Stimulated activated effector memory CD8-positive, alpha-beta T cell treated with anti-CD3 and anti-CD28 coated beads, Interleukin-12 subunit alpha, Interleukin-12 subunit beta, amount 100 ng/mL, for 72 hours (primary cell): ENCODE results near the gene UGGT2.
"Not testable (repeated sequence)": the region's sequence is repeated elsewhere in the genome, so short reads cannot be mapped to it uniquely, and the experiment has no call there.

ENCODE experiments used
- ATAC-seq: fragments of 150-1000 bp; cut with Tn5 transposase; 2 replicates; pipeline ENCODE4 v1.10.0; 2021
- DNase-seq, 2 donors: peaks; one replicate each; pipeline ENCODE4 v3.0.0; 2021 to 2022; ENCODE audit warnings: low spot score in 2 of 2
- H3K27ac Mint-ChIP-seq: one replicate; pipeline ENCODE4 v1.8.0; 2022; ENCODE audit warnings: mild to moderate bottlenecking, mixed read lengths
- H3K36me3 Mint-ChIP-seq: one replicate; pipeline ENCODE4 v1.8.0; 2022; ENCODE audit warnings: mild to moderate bottlenecking, mixed read lengths
- H3K4me1 Mint-ChIP-seq: one replicate; pipeline ENCODE4 v1.8.0; 2022; ENCODE audit warnings: mixed read lengths
- H3K4me3 Mint-ChIP-seq: one replicate; pipeline ENCODE4 v1.8.0; 2022; ENCODE audit warnings: mild to moderate bottlenecking, mixed read lengths
- H3K9me3 Mint-ChIP-seq: one replicate; pipeline ENCODE4 v1.8.0; 2022; ENCODE audit warnings: mixed read lengths

UGGT2 gene

DNA sequence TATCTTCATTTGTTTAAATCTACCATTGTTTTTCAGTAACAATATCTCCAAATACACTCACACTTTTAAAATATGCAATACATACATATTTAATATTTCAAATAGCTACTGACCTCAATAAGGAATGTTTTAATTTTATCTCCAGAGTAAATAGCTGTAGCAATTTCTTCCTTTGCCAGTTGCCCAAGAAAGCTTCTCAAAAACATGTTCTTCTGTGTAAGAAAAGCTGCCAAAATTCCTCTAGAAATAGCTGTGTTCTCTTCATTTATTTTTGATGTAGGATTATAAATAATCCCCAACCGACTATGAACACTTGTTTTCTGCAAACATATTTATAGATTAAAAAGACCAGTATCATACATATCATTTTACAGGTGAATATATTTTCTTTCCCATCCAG is 150.5 kb downstream of the UGGT2 start:
- no peaks in the 10 kb centered on the region for H3K4me1 Mint-ChIP-seq
- ATAC-seq (no peak), DNase-seq (no peak)
- H3K9me3 Mint-ChIP-seq: no peaks in the 10 kb centered on the region
- H3K27ac Mint-ChIP-seq: no peak overlapping the region
- H3K36me3 Mint-ChIP-seq: no peaks in the 10 kb centered on the region
- no peak overlapping the region for H3K4me3 Mint-ChIP-seq

DNA sequence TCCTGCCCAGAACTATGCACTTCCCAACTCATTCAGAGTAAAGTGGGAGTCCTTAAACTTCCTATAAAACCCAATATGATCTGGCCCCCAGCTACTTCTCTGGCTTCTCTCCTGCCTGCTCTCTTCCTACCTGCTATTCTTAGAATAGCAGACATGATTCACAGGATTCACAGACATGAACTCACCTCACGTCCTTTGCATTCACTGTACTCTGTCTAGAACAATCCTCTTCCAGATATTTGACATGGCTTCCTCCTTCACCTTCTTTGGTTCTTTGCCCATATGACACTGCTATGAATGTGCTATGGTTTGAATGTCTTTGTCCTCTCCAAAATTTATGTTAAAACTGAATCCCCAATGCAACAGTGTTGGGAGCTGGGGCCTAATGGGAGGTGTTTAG is 154.9 kb downstream of the UGGT2 start:
- H3K9me3 Mint-ChIP-seq: no peaks in the 10 kb centered on the region

DNA sequence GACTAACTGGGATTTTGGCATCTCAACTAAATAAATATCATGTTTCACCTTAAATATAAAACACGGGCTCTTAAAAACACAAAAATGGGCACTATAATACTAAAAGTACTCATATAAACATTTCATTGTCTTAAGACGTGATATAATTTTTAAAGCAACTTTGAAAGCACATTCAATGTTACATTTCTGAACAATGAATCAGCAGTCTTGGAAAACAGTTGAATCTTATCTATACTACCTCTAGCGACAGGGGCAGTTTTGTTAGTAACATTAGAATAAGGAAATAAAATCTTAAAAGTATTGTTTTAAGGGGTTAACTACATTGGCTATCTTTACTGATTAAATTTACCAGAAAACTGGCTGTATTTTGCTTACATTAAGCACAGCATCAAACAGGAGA is 156.9 kb downstream of the UGGT2 start:
- Mint-ChIP-seq H3K36me3 (no peaks in the 10 kb centered on the region), H3K27ac (no peak overlapping the region), H3K4me1 (no peaks in the 10 kb centered on the region), H3K9me3 (no peaks in the 10 kb centered on the region), H3K4me3 (no peak overlapping the region)
- ATAC-seq: no peak
- no peak for DNase-seq

More for the DNA sequence above, 154.9 kb downstream of the UGGT2 start:
- DNase-seq (no peak), ATAC-seq (no peak)
- Mint-ChIP-seq H3K4me3 (no peak overlapping the region), H3K27ac (no peak overlapping the region), H3K4me1 (no peaks in the 10 kb centered on the region), H3K36me3 (no peaks in the 10 kb centered on the region)

DNA sequence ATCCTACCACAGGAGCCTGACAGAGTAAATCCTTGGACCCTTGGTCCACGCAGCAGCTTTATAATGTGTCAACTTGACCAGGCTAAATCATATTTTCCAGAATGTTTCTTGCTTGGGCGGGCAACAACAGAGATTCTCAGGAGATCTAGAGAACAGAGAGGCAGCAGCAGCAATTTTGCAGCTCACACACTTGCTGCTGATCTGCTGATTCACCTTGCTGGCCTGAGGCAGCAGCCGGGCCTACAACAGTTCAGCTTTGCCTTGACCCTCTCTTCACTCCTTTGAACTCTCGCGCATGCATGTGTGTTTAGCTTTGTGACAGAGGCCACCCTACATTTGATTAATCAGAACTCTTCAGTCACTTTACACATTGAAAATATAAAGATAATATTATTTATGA is 159.3 kb downstream of the UGGT2 start:
- H3K27ac Mint-ChIP-seq: no peak overlapping the region
- no peak overlapping the region for H3K4me3 Mint-ChIP-seq
- DNase-seq (no peak), ATAC-seq (no peak)
- no peaks in the 10 kb centered on the region for H3K4me1 Mint-ChIP-seq
- no peaks in the 10 kb centered on the region for H3K36me3 Mint-ChIP-seq
- H3K9me3 Mint-ChIP-seq: no peaks in the 10 kb centered on the region

DNA sequence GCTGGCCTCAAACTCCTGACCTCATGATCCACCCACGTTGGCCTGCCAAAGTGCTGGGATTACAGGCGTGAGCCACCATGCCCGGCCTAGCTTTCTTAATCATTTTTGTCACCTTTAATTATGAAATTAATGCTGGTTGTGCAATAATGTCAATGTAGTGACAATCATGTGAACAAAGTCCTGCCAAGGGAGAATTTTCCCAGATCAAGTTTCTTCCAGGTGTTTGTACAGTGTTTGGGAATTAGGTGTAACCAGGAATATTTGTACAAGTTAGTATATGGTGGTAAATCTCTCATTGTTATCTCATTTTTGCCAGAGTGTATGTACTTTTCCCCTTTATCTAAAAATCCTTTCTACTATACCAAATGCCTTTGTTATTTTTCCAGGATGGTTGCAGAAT is 171.1 kb downstream of the UGGT2 start:
- no peaks in the 10 kb centered on the region for H3K9me3 Mint-ChIP-seq
- no peak overlapping the region for H3K27ac Mint-ChIP-seq
- H3K4me1 Mint-ChIP-seq: no peaks in the 10 kb centered on the region
- no peaks in the 10 kb centered on the region for H3K36me3 Mint-ChIP-seq
- DNase-seq (no peak), ATAC-seq (no peak)
- H3K4me3 Mint-ChIP-seq: no peak overlapping the region

DNA sequence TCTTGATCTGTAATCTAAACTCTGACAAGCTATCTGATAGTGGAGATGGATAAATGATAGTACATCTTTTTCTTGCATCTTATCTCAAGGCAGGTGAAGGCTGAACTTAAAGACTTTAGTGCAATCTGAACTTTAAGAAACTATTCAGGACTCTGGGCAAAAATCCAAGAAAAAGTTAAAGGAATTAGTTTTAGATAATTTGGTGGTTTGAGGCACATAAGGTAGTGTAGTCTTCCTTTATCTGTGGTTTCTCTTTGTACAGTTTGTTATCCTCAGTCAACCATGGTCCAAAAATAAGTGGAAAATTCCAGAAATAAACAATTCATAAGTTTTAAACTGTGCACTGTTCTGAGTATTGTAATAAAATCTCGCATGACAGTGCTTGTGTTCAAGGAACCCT is 172.9 kb downstream of the UGGT2 start:
- Mint-ChIP-seq H3K4me1 (no peaks in the 10 kb centered on the region), H3K4me3 (no peak overlapping the region), H3K27ac (no peak overlapping the region), H3K36me3 (no peaks in the 10 kb centered on the region), H3K9me3 (no peaks in the 10 kb centered on the region)
- ATAC-seq: no peak
- DNase-seq: no peak

DNA sequence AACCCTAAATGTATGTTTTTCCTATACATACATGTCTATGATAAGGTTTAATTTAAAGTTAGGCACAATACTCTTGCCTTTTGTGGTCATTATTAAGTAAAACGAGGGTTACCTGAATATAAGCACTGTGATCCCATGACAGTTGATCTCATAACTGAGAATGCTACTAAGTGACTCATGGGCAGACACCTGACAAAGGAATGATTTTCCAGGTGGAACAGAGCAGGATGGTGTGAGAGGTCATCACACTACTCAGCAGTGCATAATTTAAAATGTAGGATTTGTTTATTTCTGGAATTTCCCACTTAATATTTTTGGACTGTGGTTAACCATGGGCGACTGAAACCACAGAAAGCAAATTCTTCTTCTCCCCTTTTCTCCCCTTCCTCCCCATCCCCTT is 178.9 kb downstream of the UGGT2 start:
- H3K9me3 Mint-ChIP-seq: no peaks in the 10 kb centered on the region
- ATAC-seq (no peak), DNase-seq (no peak)
- no peak overlapping the region for H3K4me3 Mint-ChIP-seq
- H3K4me1 Mint-ChIP-seq: no peaks in the 10 kb centered on the region
- H3K27ac Mint-ChIP-seq: no peak overlapping the region
- no peaks in the 10 kb centered on the region for H3K36me3 Mint-ChIP-seq

DNA sequence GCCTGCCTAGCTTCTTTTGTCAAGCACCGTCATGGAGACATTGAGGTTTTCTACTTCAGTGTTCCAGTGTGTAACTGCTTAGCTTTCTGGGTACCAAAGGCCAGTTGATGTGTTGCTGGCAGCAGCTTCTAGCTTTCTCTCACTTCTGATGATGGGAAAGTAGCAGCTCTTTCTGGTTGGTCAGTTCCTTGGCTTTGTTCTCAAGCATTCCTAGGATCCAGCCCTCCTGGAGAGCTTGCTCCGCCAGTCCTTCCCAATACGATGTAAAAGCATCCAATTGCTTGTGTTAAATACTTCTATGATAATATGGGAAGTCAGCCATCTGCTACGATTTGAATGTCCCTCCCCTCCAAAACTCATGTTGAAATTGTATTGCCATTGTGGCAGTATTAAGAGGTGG is 182.8 kb downstream of the UGGT2 start:
- DNase-seq: no peak
- Mint-ChIP-seq H3K27ac (no peak overlapping the region), H3K36me3 (no peaks in the 10 kb centered on the region), H3K9me3 (no peaks in the 10 kb centered on the region), H3K4me3 (no peak overlapping the region), H3K4me1 (no peaks in the 10 kb centered on the region)
- ATAC-seq: no peak

DNA sequence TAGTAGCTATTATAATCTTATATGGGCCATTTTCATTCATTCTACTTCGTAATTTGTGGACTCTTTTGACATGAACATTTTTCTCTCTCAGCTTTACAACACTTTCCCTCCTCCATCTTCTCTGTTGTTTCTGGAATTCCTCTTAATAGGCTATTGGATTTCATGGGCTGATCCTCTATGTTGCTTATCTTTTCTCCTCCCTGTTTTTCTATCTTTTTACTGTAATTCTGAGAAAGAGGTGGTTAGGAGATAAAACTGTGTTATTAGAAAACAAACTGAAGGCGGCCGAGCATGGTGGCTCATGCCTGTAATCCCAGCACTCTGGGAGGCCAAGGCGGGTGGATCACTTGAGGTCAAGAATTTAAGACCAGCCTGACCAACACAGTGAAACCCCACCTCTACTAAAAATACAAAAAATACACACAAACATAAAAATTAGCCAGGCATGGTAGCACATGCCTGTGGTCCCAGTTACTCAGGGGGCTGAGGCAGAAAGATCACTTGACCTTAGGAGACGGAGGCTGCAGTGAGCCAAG is 188.1 kb downstream of the UGGT2 start:
- Mint-ChIP-seq H3K27ac (no peak overlapping the region), H3K36me3 (no peaks in the 10 kb centered on the region), H3K4me1 (no peaks in the 10 kb centered on the region), H3K4me3 (no peak overlapping the region), H3K9me3 (no peaks in the 10 kb centered on the region)
- ATAC-seq: no peak
- DNase-seq: no peak

DNA sequence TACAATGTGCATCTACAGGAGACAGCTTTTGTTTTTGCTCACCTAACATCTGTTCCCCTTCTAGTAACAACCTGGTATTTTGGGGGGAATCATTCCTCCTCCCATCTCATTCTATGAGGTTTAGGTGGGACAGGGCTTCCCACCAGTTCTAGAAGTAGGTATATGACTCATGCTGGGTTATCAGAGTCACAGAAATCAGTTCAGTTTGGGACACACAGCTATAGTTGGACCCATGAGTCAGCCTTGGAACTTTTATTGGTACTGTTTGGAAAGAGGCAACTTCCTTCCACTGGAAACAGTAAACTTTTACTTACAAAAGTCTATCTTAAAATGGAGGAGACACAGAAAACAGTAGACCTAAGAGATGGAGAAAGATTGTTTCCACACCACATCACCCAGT is 190.8 kb downstream of the UGGT2 start:
- H3K4me3 Mint-ChIP-seq: no peak overlapping the region
- no peak for DNase-seq

DNA sequence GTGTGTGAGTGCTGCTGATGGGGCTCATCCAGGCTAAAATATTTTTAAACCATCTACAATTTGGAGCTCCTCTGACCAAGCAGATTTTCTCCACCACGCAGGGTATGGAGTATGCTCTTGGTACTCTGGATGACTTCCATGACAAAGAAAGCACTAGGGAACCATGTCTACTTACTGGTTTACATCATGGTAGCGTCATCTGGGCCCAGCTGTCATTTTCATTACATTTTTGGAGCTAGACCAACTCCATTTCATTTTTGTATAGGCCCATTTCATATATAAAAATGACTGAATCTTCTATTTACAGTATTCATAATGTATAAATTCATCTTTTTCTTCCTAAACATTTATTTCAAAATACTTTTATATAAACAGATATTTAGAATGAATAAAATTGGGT is 191.9 kb downstream of the UGGT2 start:
- Mint-ChIP-seq H3K4me3 (no peak overlapping the region), H3K36me3 (no peaks in the 10 kb centered on the region), H3K4me1 (no peaks in the 10 kb centered on the region), H3K27ac (no peak overlapping the region), H3K9me3 (no peaks in the 10 kb centered on the region)
- no peak for ATAC-seq
- DNase-seq: no peak

More for the DNA sequence above, 190.8 kb downstream of the UGGT2 start:
- Mint-ChIP-seq H3K36me3 (no peaks in the 10 kb centered on the region), H3K9me3 (no peaks in the 10 kb centered on the region), H3K4me1 (no peaks in the 10 kb centered on the region), H3K27ac (no peak overlapping the region)
- no peak for ATAC-seq

DNA sequence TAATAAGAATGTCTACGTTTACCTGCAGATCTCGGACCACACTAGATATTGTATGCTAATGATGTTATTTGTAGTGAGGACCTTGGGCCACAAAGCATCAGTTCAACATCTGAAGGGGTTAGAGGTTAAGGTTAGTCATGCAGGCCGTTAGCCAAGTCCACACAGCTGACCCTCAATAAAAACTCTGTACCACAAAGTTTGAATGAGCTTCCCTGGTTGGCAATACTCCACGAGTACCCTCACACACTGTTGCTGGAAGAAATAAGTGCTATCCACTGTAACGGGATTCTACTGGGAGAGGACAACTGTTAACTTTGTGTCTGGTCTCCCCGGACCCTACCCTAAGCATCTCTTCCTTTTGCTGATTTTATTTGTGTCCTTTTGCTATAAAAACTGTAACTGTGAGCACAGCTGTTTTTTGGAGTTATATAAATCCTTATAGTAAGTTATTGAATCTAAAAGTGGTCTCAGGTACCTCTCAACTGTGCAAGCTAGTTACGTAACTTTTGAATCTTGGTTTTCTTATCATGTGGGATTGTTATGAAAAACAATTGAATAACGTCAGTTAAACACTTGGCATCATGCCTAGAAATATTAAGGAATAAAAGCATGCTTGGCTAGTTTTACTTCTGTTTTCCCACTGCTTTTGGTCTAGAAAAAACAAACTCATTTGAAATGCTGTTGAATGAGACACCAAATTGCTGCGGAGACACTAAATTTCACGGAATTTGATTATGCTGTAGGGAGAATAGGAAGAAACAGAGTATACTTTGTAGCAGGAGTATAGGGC is 194.7 kb downstream of the UGGT2 start:
- Mint-ChIP-seq H3K27ac (no peak overlapping the region), H3K4me1 (no peaks in the 10 kb centered on the region), H3K36me3 (no peaks in the 10 kb centered on the region), H3K9me3 (no peaks in the 10 kb centered on the region), H3K4me3 (no peak overlapping the region)
- ATAC-seq (no peak), DNase-seq (no peak)

DNA sequence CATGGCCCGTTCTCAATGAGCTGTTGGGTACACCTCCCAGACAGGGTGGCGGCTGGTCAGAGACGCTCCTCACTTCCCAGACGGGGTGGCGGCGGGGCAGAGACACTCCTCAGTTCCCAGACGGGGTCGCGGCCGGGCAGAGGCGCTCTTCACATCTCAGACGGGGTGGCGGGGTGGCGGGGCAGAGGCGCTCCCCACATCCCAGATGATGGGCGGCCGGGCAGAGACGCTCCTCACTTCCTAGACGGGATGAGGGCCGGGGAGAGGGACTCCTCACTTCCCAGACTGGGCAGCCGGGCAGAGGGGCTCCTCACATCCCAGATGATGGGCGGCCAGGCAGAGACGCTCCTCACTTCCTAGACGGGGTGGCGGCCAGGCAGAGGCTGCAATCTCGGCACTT is 207.5 kb downstream of the UGGT2 start:
- not testable (repeated sequence) for H3K36me3 Mint-ChIP-seq, H3K4me3 Mint-ChIP-seq, DNase-seq, H3K4me1 Mint-ChIP-seq, H3K27ac Mint-ChIP-seq, ATAC-seq, H3K9me3 Mint-ChIP-seq

DNA sequence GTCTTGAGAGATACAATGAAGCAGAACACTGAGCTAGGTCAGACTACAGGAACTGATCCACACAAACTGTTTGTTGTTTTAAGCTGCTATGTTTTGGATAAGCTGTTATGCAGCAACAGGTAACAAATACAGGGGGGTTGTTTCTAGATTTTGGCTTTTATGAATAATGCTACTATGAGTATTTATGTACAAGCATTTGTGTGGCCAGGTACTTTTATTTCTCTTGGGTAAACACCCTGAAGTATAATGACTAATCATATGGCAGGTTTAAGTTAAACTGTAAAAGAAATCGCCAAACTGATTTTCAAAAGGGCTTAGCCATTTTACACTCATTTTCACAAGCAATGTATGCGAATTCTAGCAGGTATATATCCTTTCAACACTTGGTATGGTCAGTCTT is 210.3 kb downstream of the UGGT2 start:
- Mint-ChIP-seq H3K4me1 (no peaks in the 10 kb centered on the region), H3K9me3 (no peaks in the 10 kb centered on the region), H3K4me3 (no peak overlapping the region), H3K27ac (no peak overlapping the region), H3K36me3 (no peaks in the 10 kb centered on the region)
- ATAC-seq: no peak
- DNase-seq: no peak

DNA sequence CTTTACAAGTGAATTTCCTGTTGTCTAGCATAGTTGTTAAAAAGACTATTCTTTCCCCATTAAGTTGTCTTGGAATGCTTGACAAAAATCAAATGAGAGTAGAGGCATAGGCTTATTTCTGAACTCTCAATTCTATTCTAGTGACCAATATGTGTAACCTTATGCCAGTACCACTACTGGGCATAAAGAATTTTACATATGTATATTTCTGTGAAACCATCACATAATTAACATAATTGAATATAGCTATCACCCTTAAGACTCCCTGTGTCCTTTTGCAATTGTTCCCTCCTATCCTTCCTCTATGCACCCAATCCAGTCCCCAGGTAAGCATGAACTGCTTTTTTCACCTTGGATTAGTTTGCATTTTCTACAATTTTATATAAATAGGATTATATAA is 211.3 kb downstream of the UGGT2 start:
- no peak overlapping the region for H3K27ac Mint-ChIP-seq
- no peak overlapping the region for H3K4me3 Mint-ChIP-seq
- no peak for DNase-seq
- H3K9me3 Mint-ChIP-seq: no peaks in the 10 kb centered on the region
- no peaks in the 10 kb centered on the region for H3K4me1 Mint-ChIP-seq
- no peak for ATAC-seq
- no peaks in the 10 kb centered on the region for H3K36me3 Mint-ChIP-seq

DNA sequence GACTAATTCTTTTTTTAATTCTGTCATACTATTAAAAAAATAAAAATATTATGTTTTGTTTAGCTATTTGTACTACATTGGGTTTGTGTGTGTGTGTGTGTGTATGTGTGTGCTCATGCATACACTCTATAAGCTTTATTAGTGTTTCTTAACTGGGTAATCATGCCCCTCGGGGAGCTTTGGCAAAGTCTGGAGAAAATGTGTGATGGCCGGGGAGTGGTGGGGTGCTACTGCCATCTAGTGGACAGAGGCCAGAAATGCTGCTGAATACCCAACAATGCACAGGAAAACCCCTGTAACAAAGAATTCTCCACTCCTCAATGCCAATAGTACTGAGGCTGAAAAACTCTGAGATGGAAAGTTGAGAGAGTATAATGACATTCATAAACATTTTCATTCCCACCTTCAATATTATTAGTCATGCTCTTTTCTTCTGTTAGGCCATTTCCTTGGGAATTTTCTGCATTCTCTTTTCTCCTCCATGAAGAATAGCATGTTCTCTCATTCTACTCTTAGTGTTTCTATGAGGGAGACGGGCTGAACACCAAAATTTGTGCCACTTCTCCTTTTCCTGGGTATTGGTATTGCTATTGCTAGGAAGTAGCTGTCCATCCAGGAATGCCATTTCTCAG is 219.0 kb downstream of the UGGT2 start:
- H3K4me3 Mint-ChIP-seq: no peak overlapping the region
- no peak overlapping the region for H3K27ac Mint-ChIP-seq
- ATAC-seq (peak; percentile 57), DNase-seq (peak; percentile 44 to 68)
- H3K36me3 Mint-ChIP-seq: no peaks in the 10 kb centered on the region
- no peaks in the 10 kb centered on the region for H3K4me1 Mint-ChIP-seq
- H3K9me3 Mint-ChIP-seq: no peaks in the 10 kb centered on the region
